Peyer's patch (tissue), 4 donors: ENCODE measurements around the gene AMIGO1. TPM values are rescaled to one million over a fixed set of nuclear protein-coding genes. Genes with fewer than 3 reads are reported as not detected.

Experiments
- DNase-seq, 3 donors: peaks; one replicate each; pipeline ENCODE4 v3.0.0-alpha.2; 2017 to 2019
- H3K27ac ChIP-seq, 4 donors: fragments of 200-600 bp; sonication (generic); one replicate each; pipeline ENCODE4 v1.5.1; 2016 to 2019
- H3K27me3 ChIP-seq, 2 donors: fragments of 200-600 bp; sonication (generic); one replicate each; pipeline ENCODE4 v1.5.1; 2019
- H3K36me3 ChIP-seq, 3 donors: fragments of 200-600 bp; sonication (generic); one replicate each; pipeline ENCODE4 v1.5.1; 2016 to 2019
- H3K4me1 ChIP-seq, 4 donors: fragments of 200-600 bp; sonication (generic); one replicate each; pipeline ENCODE4 v1.5.1; 2016 to 2019
- H3K4me3 ChIP-seq, 4 donors: fragments of 200-600 bp; sonication (generic); 1 replicate in 3 of 4; 2 replicates in 1 of 4; pipeline ENCODE4 v1.5.1; 2016 to 2019; ENCODE audit warnings: mild to moderate bottlenecking in 1 of 4
- H3K9me3 ChIP-seq, 4 donors: fragments of 200-600 bp; sonication (generic); one replicate each; pipeline ENCODE4 v1.5.1; 2016 to 2019; ENCODE audit warnings: mild to moderate bottlenecking in 1 of 4
- CTCF ChIP-seq, 6 experiments: fragments of 450-650 bp in 4 of 6; fragments of 200-600 bp in 2 of 6; sonication (generic) in 1 of 6; IDR thresholded peaks; one replicate each; pipeline ENCODE4 v1.5.1; 2017 to 2019; ENCODE audit warnings: antibody characterized with exemption in 6 of 6, mild to moderate bottlenecking in 3 of 6, moderate library complexity in 1 of 6
- POLR2A ChIP-seq, 2 donors: fragments of 450-650 bp; IDR thresholded peaks; one replicate each; pipeline ENCODE4 v1.5.1; 2017; ENCODE audit warnings: antibody characterized with exemption in 2 of 2, mild to moderate bottlenecking in 2 of 2, moderate library complexity in 2 of 2
- total RNA-seq, 4 donors: library from RNA; depleted of rRNA; stranded (reverse); fragments of >200 nt; gene quantifications; one replicate each; pipeline ENCODE4 v1.1.0, GENCODE V29; 2016

Gene AMIGO1
- total RNA-seq, 4 donors from 2014 or later: 2.5 to 7.4 (median 5.0) TPM

- no peak for TF ChIP-seq POLR2A (IDR thresholded peaks at IDR 0.05)
- no peak for TF ChIP-seq CTCF (IDR thresholded peaks at IDR 0.05)
- no peak overlapping the region for H3K4me3 ChIP-seq
- no peak overlapping the region for H3K27ac ChIP-seq
- H3K27me3 ChIP-seq: no peaks in the 10 kb centered on the region
- peaks cover 0 to 16% (median 10%) of the 10 kb centered on the region in 4 donors for H3K4me1 ChIP-seq
- peaks cover 0 to 21% (median 0%) of the 10 kb centered on the region in 3 donors for H3K36me3 ChIP-seq
- no peaks in the 10 kb centered on the region for H3K9me3 ChIP-seq
- no peak for DNase-seq
Measured at GRCh38 chr1:109488696-109489095, 20.8 kb downstream of the AMIGO1 start.

GRCh38 chr1:109488201-109488600 is 21.3 kb downstream of the AMIGO1 start:
- peaks cover 0 to 21% (median 0%) of the 10 kb centered on the region in 3 donors for H3K36me3 ChIP-seq
- no peak overlapping the region for H3K27ac ChIP-seq
- no peaks in the 10 kb centered on the region for H3K27me3 ChIP-seq
- DNase-seq: no peak
- TF ChIP-seq POLR2A (IDR thresholded peaks at IDR 0.05) (no peak), CTCF (IDR thresholded peaks at IDR 0.05) (no peak)
- peaks cover 0 to 13% (median 7%) of the 10 kb centered on the region in 4 donors for H3K4me1 ChIP-seq
- no peaks in the 10 kb centered on the region for H3K9me3 ChIP-seq
- no peak overlapping the region for H3K4me3 ChIP-seq

DNA sequence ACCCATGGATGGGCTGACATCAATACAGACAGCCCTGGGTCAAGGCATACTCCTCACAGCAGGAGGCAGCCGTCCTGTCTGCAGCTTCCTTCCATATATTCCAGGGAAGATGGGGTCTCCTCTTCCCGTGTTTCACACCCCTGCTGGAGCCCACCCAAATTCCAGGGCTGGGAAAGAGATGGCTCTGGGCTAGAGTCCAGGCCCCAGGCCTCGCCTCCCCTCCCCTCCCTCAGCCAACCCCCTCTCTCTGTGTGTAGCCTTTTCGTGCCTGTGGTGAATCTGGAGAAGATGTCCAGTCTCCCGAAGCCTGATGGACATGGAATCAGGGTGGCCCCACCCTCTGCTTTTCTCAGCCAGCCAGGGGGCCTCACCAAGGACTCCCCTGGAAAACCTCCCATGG is 22.3 kb downstream of the AMIGO1 start:
- Histone ChIP-seq H3K4me3 (no peak overlapping the region), H3K27ac (no peak overlapping the region), H3K36me3 (peaks cover 0 to 21% (median 0%) of the 10 kb centered on the region in 3 donors), H3K4me1 (peaks cover 0 to 16% (median 8%) of the 10 kb centered on the region in 4 donors), H3K27me3 (no peaks in the 10 kb centered on the region), H3K9me3 (no peaks in the 10 kb centered on the region)
- DNase-seq: no peak
- TF ChIP-seq POLR2A (IDR thresholded peaks at IDR 0.05) (no peak), CTCF (IDR thresholded peaks at IDR 0.05) (no peak)

DNA sequence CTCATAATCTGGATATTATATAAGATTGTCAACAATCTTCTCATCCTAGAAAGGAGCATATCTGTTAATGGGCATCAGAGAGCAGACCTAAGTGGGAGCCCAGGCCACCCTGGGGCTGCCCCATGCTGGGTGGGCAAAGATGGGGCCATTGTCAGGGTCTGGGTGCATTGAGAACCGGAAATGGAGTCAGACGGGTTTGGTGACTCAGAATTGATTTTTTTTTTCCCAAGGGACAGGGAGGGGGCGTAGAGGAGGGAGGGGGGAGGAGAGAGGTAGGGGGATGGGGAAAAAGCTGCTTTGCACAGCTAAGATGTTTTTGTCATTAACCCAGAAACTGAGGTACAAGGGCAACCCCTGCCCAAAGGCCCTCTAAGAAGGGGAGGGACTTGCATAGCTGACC is 24.5 kb downstream of the AMIGO1 start:
- no peak overlapping the region for H3K27ac ChIP-seq
- H3K4me3 ChIP-seq: peak overlapping the region in 2 of 4 donors; percentile 73 to 82
- H3K27me3 ChIP-seq: no peaks in the 10 kb centered on the region
- no peak for DNase-seq
- peaks cover 0 to 20% (median 0%) of the 10 kb centered on the region in 3 donors for H3K36me3 ChIP-seq
- peaks cover 0 to 16% (median 8%) of the 10 kb centered on the region in 4 donors for H3K4me1 ChIP-seq
- no peak for TF ChIP-seq POLR2A (IDR thresholded peaks at IDR 0.05)
- no peak for TF ChIP-seq CTCF (IDR thresholded peaks at IDR 0.05)
- no peaks in the 10 kb centered on the region for H3K9me3 ChIP-seq

- no peaks in the 10 kb centered on the region for H3K9me3 ChIP-seq
- no peak for DNase-seq
- H3K36me3 ChIP-seq: peaks cover 0 to 15% (median 0%) of the 10 kb centered on the region in 3 donors
- H3K4me1 ChIP-seq: peaks cover 0 to 16% (median 8%) of the 10 kb centered on the region in 4 donors
- peak overlapping the region; percentile 67 to 92 (median 78) for H3K4me3 ChIP-seq
- H3K27me3 ChIP-seq: no peaks in the 10 kb centered on the region
- H3K27ac ChIP-seq: peak overlapping the region in 2 of 4 donors; percentile 94 to 96
- TF ChIP-seq POLR2A (IDR thresholded peaks at IDR 0.05) (no peak), CTCF (IDR thresholded peaks at IDR 0.05) (no peak)
Measured at GRCh38 chr1:109484519-109484975, 25.0 kb downstream of the AMIGO1 start.
